Heart right ventricle (tissue), 16 donors: ENCODE data around the gene PSMC3. TPM values are rescaled to one million over a fixed set of nuclear protein-coding genes. Genes with fewer than 3 reads are reported as not detected.
A peak's percentile ranks its signal among the peaks of the same experiment; 100 is the strongest.

Experiments
- ATAC-seq, 8 donors: fragments of 200-7000 bp; cut with Tn5 transposase; one replicate each; pipeline ENCODE4 v1.9.1; 2020; ENCODE audit warnings: mild to moderate bottlenecking in 8 of 8, moderate library complexity in 8 of 8, moderate number of reproducible peaks in 1 of 8
- DNase-seq, 2 donors: peaks; one replicate each; pipeline ENCODE4 v3.0.0-alpha.2; 2020
- H3K27ac ChIP-seq, 10 donors: fragments of 200-600 bp; sonication (generic) in 2 of 10; one replicate each; pipeline versions ENCODE4 v1.5.0 to v1.8.0; 2020 to 2022; ENCODE audit warnings: mild to moderate bottlenecking in 3 of 10
- H3K27me3 ChIP-seq, 7 donors: fragments of 200-600 bp; one replicate each; pipeline ENCODE4 v1.8.0; 2021 to 2022; ENCODE audit warnings: mild to moderate bottlenecking in 2 of 7
- H3K36me3 ChIP-seq, 9 donors: fragments of 200-600 bp; sonication (generic) in 1 of 9; one replicate each; pipeline versions ENCODE4 v1.5.0 to v1.8.0; 2020 to 2022; ENCODE audit warnings: mild to moderate bottlenecking in 2 of 9
- H3K4me1 ChIP-seq, 9 donors: fragments of 200-600 bp; sonication (generic) in 1 of 9; one replicate each; pipeline versions ENCODE4 v1.5.0 to v1.8.0; 2020 to 2022; ENCODE audit warnings: mild to moderate bottlenecking in 4 of 9
- H3K4me3 ChIP-seq, 10 donors: fragments of 200-600 bp; sonication (generic) in 2 of 10; one replicate each; pipeline versions ENCODE4 v1.5.0 to v1.8.0; 2020 to 2022; ENCODE audit warnings: mild to moderate bottlenecking in 7 of 10, moderate library complexity in 2 of 10
- H3K9me3 ChIP-seq, 11 donors: fragments of 200-600 bp in 10 of 11; sonication (generic) in 2 of 11; one replicate each; pipeline versions ENCODE4 v1.5.0 to v1.8.0; 2013 to 2022; ENCODE audit warnings: mild to moderate bottlenecking in 2 of 11, control low read depth in 1 of 11, moderate library complexity in 1 of 11
- WGBS, 2 donors: extraction: QIAGEN DNeasy Blood & Tissue Kit; methylation state at CpG; one replicate each; pipeline ENCODE4 v1.1.7; 2013; ENCODE audit warnings: inconsistent platforms in 1 of 2; 5-methylcytosine and 5-hydroxymethylcytosine counted together
- intact Hi-C, 10 donors: fragments of 100-400 bp; cut with DNase I; formaldehyde crosslinking; loops; one replicate each; pipeline versions ENCODE4 v1.11.1 to v1.14.2; 2022
- polyA plus RNA-seq, 2 donors: library from polyadenylated mRNA; stranded (reverse); fragments of 200-250 nt; gene quantifications; one replicate each; pipeline ENCODE4 v1.2.3, GENCODE V29; 2013
- total RNA-seq, 10 donors: library from RNA; stranded (reverse); fragmentation: NEBNext Ultra II Directional in 3 of 10; extraction: Animal tissue kit (Norgen Biotek cat#: 25700) in 3 of 10; gene quantifications; one replicate each; pipeline versions ENCODE4 v1.2.1 to v1.2.4, GENCODE V29; 2021 to 2023
- TF ChIP-seq, protein P1 (sequence below), 9 donors: fragments of 200-600 bp; sonication (generic) in 2 of 9; IDR thresholded peaks; one replicate each; pipeline versions ENCODE4 v1.5.0 to v1.8.0; 2021 to 2022; ENCODE audit warnings: antibody characterized with exemption in 9 of 9, mild to moderate bottlenecking in 5 of 9, moderate library complexity in 1 of 9
- donor health status: Arrhythmogenic right ventricular cardiomyopathy.
- donor health status: ischemic (EF 13 %, LVEDD 7.1; RV severe dilation, severe dysfunction).
- donor health status: healthy with polysubstance abuse.
- donor health status: DM: no; HTN: yes; CAD: no.
- donor health status: DM: no; HTN: no; CAD: no.
- donor health status: ischemic (EF 25% LVEDD 6.9; RV normal size, moderate dysfunction).
- donor health status: ischemic (EF 25% LVEDD 5.7; RV mildly dilated, moderate dysfunction).
- donor health status: healthy.
- donor health status: DM: yes; HTN: yes; CAD: no.
- donor health status: Ischemic cardiomyopathy.
- donor health status: ischemic (EF 35%, LVEDD 5.7; RV mildly dilated, moderate dysfunction).
- donor health status: nonischemic (EF 11% LVEDD 7.7; RV severe dilation, severe dysfunction).
- donor health status: DM: yes; HTN: yes; CAD: no.
- donor health status: PGD.
- donor health status: ischemic (EF 29% LVEDD 5.4; RV normal size, mild dysfunction).
- donor health status: nonischemic (EF 23%, LVEDD 6.1; RV moderate dilation, normal function).

The PSMC3 gene
- total and polyA plus RNA-seq, 12 donors: 129 to 272 (median 148) TPM

DNA sequence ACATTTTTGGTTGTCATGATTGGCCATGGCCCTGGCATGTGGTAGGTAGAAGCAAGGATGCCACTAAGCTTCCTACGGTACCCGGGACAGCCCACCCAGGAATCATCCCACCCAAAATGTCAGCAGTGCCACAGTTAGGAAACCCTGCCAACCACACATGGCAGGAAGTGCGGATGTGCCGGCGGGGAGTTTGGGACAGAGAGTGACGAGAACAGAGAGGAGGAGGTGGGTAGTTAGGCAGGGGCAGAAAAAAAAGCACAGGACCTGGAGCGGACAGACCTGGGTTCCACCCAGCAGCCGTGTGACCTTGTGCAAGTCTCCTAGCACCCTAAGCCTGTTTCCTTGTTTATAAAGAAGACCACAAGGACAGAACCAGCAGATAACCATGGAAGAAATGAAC is 51.2 kb downstream of the PSMC3 start:
- H3K4me3 ChIP-seq: peak overlapping the region in 2 of 10 donors; percentile 11 to 66
- 79 to 85% methylated on average over 8 of the region's 8 CpGs for WGBS, 2 donors
- ATAC-seq: no peak

DNA sequence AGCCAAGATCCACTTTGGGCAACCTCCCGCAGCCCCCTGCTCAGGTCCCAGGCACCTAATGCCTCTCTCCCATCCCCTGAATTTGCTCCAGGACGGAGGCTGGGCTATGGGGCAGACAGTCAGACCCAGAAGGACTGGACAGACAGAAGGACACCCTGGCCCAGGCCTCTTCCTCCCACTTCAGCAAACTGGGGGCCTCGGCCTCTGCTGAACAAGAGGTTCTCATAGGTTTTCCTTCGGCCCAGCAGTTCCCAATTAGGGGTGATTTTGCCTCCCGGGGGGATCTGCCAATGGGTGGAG is 51.6 kb downstream of the PSMC3 start:
- H3K27me3 ChIP-seq: no peaks in the 10 kb centered on the region
- no peaks in the 10 kb centered on the region for H3K9me3 ChIP-seq
- H3K27ac ChIP-seq: peak overlapping the region in 1 of 10 donors; percentile 98
- peaks cover 0 to 38% (median 0%) of the 10 kb centered on the region in 9 donors for H3K4me1 ChIP-seq
- ATAC-seq (no peak), DNase-seq (no peak)
- H3K36me3 ChIP-seq: peaks cover 0 to 53% (median 0%) of the 10 kb centered on the region in 9 donors
- intact Hi-C loops: loop anchor here (1.0 to 10.0 kb wide), 13 partner anchors 33 to 480 kb away; partner anchors contain the start of genes SLC39A13 (in 6 of the 10) and RAPSN (in 1 of the 10)
- TF ChIP-seq, protein P1, sequence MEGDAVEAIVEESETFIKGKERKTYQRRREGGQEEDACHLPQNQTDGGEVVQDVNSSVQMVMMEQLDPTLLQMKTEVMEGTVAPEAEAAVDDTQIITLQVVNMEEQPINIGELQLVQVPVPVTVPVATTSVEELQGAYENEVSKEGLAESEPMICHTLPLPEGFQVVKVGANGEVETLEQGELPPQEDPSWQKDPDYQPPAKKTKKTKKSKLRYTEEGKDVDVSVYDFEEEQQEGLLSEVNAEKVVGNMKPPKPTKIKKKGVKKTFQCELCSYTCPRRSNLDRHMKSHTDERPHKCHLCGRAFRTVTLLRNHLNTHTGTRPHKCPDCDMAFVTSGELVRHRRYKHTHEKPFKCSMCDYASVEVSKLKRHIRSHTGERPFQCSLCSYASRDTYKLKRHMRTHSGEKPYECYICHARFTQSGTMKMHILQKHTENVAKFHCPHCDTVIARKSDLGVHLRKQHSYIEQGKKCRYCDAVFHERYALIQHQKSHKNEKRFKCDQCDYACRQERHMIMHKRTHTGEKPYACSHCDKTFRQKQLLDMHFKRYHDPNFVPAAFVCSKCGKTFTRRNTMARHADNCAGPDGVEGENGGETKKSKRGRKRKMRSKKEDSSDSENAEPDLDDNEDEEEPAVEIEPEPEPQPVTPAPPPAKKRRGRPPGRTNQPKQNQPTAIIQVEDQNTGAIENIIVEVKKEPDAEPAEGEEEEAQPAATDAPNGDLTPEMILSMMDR (IDR thresholded peaks at IDR 0.05): no peak
- 85 to 87% methylated on average over 5 of the region's 5 CpGs for WGBS, 2 donors
- H3K4me3 ChIP-seq: peak overlapping the region in 1 of 10 donors; percentile 66

More for the DNA sequence above, 51.2 kb downstream of the PSMC3 start:
- no peaks in the 10 kb centered on the region for H3K27me3 ChIP-seq
- intact Hi-C loops: loop anchor here in 8 of 10 donors (2.0 to 10.0 kb wide), 7 partner anchors 34 to 480 kb away; partner anchors contain the start of genes RAPSN (in 1 of the 8) and SLC39A13 (in 1 of the 8)
- TF ChIP-seq, protein P1 (IDR thresholded peaks at IDR 0.05): no peak
- no peak for DNase-seq
- peaks cover 0 to 34% (median 0%) of the 10 kb centered on the region in 9 donors for H3K4me1 ChIP-seq
- peak overlapping the region in 1 of 10 donors; percentile 98 for H3K27ac ChIP-seq
- no peaks in the 10 kb centered on the region for H3K9me3 ChIP-seq
- peaks cover 0 to 50% (median 0%) of the 10 kb centered on the region in 9 donors for H3K36me3 ChIP-seq

DNA sequence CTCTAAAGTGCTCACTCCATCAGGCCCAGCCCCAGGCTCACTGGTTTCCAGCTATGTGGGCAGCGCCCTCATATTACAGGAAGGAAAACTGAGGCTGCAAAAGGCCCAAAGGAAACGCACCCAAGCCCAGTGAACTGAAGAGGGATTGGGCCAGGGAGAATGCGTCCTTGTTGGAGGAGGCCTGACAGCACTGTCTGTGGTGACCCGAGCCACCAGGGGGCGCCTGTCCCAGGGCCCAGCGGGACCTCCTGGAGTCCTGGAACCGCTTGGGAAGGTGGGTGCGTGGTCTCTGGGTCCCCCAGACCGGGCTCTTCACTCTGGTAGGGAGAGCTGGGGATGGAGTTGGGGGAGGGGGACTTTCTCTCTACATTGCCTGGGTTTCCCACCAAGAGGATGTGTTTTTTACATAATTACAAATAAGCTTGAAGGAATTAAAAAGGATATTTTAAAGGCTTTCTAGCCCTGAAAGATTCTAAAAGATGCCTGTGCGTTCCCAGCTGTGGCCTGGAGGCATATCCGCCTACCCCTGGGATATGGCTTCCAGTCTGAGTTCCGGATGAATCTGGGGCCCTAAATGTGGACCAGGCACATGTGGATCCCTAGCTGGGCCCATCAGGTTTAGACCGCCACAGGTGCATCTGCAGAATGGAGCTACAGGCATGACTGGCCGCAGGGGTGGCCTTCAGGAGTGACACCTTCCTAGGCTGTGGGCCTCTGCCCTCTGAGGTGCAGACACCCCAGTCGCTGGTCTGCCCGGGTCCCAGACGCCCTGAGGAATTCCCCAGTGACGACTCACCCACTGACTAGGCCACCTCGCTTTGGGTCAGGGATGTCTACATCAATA is 52.1 kb downstream of the PSMC3 start:
- Histone ChIP-seq H3K27ac (peak overlapping the region in 1 of 10 donors; percentile 98), H3K4me1 (peaks cover 0 to 40% (median 0%) of the 10 kb centered on the region in 9 donors), H3K9me3 (no peaks in the 10 kb centered on the region), H3K36me3 (peaks cover 0 to 56% (median 0%) of the 10 kb centered on the region in 9 donors), H3K27me3 (no peaks in the 10 kb centered on the region), H3K4me3 (peak overlapping the region in 1 of 10 donors; percentile 66)
- intact Hi-C loops: loop anchor here in 9 of 10 donors (1.0 to 10.0 kb wide), 12 partner anchors 33 to 481 kb away; partner anchors contain the start of gene SLC39A13 (in 6 of the 9)
- TF ChIP-seq, protein P1 (IDR thresholded peaks at IDR 0.05): peak; percentile 95 to 99 (median 97)
- peak; percentile 83 to 89 for DNase-seq
- 44 to 45% methylated on average over 19 of the region's 19 CpGs for WGBS, 2 donors
- ATAC-seq: peak; percentile 71 to 86 (median 80)

DNA sequence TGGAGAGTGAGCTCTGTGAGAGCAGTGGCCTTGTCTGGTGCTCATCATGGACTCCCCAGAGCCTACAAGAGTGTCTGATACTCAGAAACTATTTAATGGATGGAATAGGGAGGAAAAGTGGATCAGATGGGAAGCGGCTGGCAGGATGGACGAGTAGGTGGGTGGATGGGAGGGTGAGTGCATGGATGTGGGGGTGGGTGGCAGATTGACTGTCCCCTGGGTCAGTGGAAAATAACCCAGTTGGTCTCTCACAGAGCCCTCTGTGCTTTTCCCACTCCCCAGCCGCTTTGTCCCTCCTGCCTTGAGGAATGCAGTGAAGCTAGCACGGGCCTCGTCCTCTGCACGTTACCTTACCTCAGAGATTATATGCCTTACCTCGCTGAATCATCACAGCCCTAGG is 53.8 kb downstream of the PSMC3 start:
- intact Hi-C loops: loop anchor here in 6 of 10 donors (5.0 to 10.0 kb wide), 7 partner anchors 35 to 482 kb away; partner anchors contain the start of gene SLC39A13 (in 3 of the 6)
- TF ChIP-seq, protein P1 (IDR thresholded peaks at IDR 0.05): no peak
- WGBS, 2 donors: 61 to 84% methylated on average over 7 of the region's 7 CpGs
- Histone ChIP-seq H3K27me3 (no peaks in the 10 kb centered on the region), H3K9me3 (no peaks in the 10 kb centered on the region), H3K36me3 (peaks cover 0 to 73% (median 0%) of the 10 kb centered on the region in 9 donors), H3K4me1 (peaks cover 0 to 43% (median 0%) of the 10 kb centered on the region in 9 donors), H3K4me3 (no peak overlapping the region), H3K27ac (no peak overlapping the region)
- ATAC-seq (no peak), DNase-seq (no peak)
